ENCODE data around the gene DRG2. TPM values are rescaled to one million over a fixed set of nuclear protein-coding genes. Genes with fewer than 3 reads are reported as not detected.

DRG2 gene
- total and polyA plus RNA-seq, 10 donors, result 38.1 to 69.1 (median 49.4) TPM

GRCh38 chr17:18043491-18043890 is 44.3 kb upstream of the DRG2 start:
- no peak overlapping the region for H3K27ac ChIP-seq
- WGBS, 5 donors, result 67 to 90% (median 79%) methylated on average over 1 of the region's 1 CpG
- peaks cover 0 to 35% (median 11%) of the 10 kb centered on the region in 6 donors for H3K36me3 ChIP-seq
- H3K4me1 ChIP-seq, result peaks cover 10 to 52% (median 25%) of the 10 kb centered on the region in 6 donors
- no peaks in the 10 kb centered on the region for H3K9me3 ChIP-seq
- H3K4me3 ChIP-seq, result no peak overlapping the region
- no peak for TF ChIP-seq POLR2AphosphoS5 (IDR thresholded peaks at IDR 0.05)
- TF ChIP-seq CTCF (IDR thresholded peaks at IDR 0.05 in 8 of 11, conservative IDR thresholded peaks at IDR 0.05 in 3 of 11), result no peak
- no peak for TF ChIP-seq POLR2A (IDR thresholded peaks at IDR 0.05)
- intact Hi-C loops (cut with DNase I; ENCODE audit: low total_unique reads), result no loop called here
- DNase-seq, result no peak
- H3K27me3 ChIP-seq (replicated peaks in 1 of 7), result no peaks in the 10 kb centered on the region

GRCh38 chr17:18044609-18045008 is 43.1 kb upstream of the DRG2 start:
- intact Hi-C loops (cut with DNase I; ENCODE audit: low total_unique reads), result no loop called here
- Histone ChIP-seq H3K4me3 (no peak overlapping the region), H3K27ac (no peak overlapping the region), H3K4me1 (peaks cover 10 to 50% (median 22%) of the 10 kb centered on the region in 6 donors), H3K27me3 (replicated peaks in 1 of 7) (no peaks in the 10 kb centered on the region), H3K36me3 (peaks cover 0 to 43% (median 12%) of the 10 kb centered on the region in 6 donors), H3K9me3 (no peaks in the 10 kb centered on the region)
- TF ChIP-seq POLR2AphosphoS5 (IDR thresholded peaks at IDR 0.05), result no peak
- no peak for TF ChIP-seq POLR2A (IDR thresholded peaks at IDR 0.05)
- no peak for TF ChIP-seq CTCF (IDR thresholded peaks at IDR 0.05 in 8 of 11, conservative IDR thresholded peaks at IDR 0.05 in 3 of 11)
- WGBS, 5 donors, result 85 to 97% (median 89%) methylated on average over 3 of the region's 3 CpGs
- no peak for DNase-seq

GRCh38 chr17:18045691-18046350 is 41.9 kb upstream of the DRG2 start:
- Histone ChIP-seq H3K36me3 (peaks cover 0 to 55% (median 12%) of the 10 kb centered on the region in 6 donors), H3K27me3 (replicated peaks in 1 of 7) (no peaks in the 10 kb centered on the region), H3K4me1 (peaks cover 2 to 38% (median 12%) of the 10 kb centered on the region in 6 donors), H3K9me3 (no peaks in the 10 kb centered on the region), H3K27ac (no peak overlapping the region), H3K4me3 (no peak overlapping the region)
- TF ChIP-seq POLR2A (IDR thresholded peaks at IDR 0.05) (no peak), POLR2AphosphoS5 (IDR thresholded peaks at IDR 0.05) (no peak), CTCF (IDR thresholded peaks at IDR 0.05 in 8 of 11, conservative IDR thresholded peaks at IDR 0.05 in 3 of 11) (no peak)
- DNase-seq, result no peak
- WGBS, 5 donors, result 69 to 86% (median 81%) methylated on average over 3 of the region's 3 CpGs
- intact Hi-C loops (cut with DNase I; ENCODE audit: low total_unique reads), result no loop called here

- intact Hi-C loops (cut with DNase I; ENCODE audit: low total_unique reads), result no loop called here
- no peak overlapping the region for H3K27ac ChIP-seq
- WGBS, 5 donors, result 95 to 98% (median 96%) methylated on average over 6 of the region's 6 CpGs
- H3K9me3 ChIP-seq, result no peaks in the 10 kb centered on the region
- no peak overlapping the region for H3K4me3 ChIP-seq
- no peak for TF ChIP-seq POLR2A (IDR thresholded peaks at IDR 0.05)
- no peak for TF ChIP-seq POLR2AphosphoS5 (IDR thresholded peaks at IDR 0.05)
- TF ChIP-seq CTCF (IDR thresholded peaks at IDR 0.05 in 8 of 11, conservative IDR thresholded peaks at IDR 0.05 in 3 of 11), result no peak
- no peak for DNase-seq
- H3K36me3 ChIP-seq, result peaks cover 2 to 99% (median 48%) of the 10 kb centered on the region in 6 donors
- H3K4me1 ChIP-seq, result no peaks in the 10 kb centered on the region
- no peaks in the 10 kb centered on the region for H3K27me3 ChIP-seq (replicated peaks in 1 of 7)
Measured at GRCh38 chr17:18055597-18055996, 32.2 kb upstream of the DRG2 start.

Data from spleen (tissue), 11 donors.